HG02798 (cell line): ENCODE results near the gene RSRP1.
"Not testable (repeated sequence)": the region's sequence is repeated elsewhere in the genome, so short reads cannot be mapped to it uniquely, and the experiment has no call there.

ENCODE experiments used
- ATAC-seq: cut with Tn5 transposase; IDR thresholded peaks from one replicate; pipeline ENCODE4 v1.9.1; 2021; ENCODE audit warnings: mild to moderate bottlenecking; ENCODE audit not compliant: unreplicated experiment, poor library complexity

The RSRP1 gene

GRCh38 chr1:25247024-25247828 is at the start of gene RSRP1:
RSRP1 (minus strand) TSS chr1:25247454; CDS start chr1:25246963, 491 bp downstream.
- peak; percentile 86 for ATAC-seq

DNA sequence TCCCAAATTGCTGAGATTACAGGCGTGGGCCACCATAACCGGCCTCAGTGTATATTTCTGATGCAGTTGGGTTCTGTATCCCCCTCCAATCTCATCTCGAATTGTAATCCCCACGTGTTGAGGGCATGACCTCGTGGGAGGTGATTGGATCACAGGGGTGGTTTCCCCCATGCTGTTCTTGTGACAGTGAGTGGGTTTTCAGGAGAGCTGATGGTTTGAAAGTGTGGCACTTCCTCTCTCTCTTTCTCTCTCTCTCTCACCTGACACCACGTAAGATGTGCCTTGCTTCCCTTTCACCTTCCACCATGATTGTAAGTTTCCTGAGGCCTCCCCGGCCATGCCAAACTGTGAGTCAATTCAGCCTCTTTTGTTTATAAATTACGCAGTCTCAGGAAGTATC is 49.2 kb upstream of the RSRP1 start:
- ATAC-seq = not testable (repeated sequence)

- ATAC-seq = not testable (repeated sequence)
Observed at GRCh38 chr1:25294889-25295826, 47.9 kb upstream of the RSRP1 start.

GRCh38 chr1:25293426-25293825 is 46.2 kb upstream of the RSRP1 start:
- ATAC-seq = not testable (repeated sequence)

GRCh38 chr1:25290043-25290442 is 42.8 kb upstream of the RSRP1 start:
- ATAC-seq = not testable (repeated sequence)

- ATAC-seq = not testable (repeated sequence)
Observed at GRCh38 chr1:25288573-25289101, 41.4 kb upstream of the RSRP1 start.

DNA sequence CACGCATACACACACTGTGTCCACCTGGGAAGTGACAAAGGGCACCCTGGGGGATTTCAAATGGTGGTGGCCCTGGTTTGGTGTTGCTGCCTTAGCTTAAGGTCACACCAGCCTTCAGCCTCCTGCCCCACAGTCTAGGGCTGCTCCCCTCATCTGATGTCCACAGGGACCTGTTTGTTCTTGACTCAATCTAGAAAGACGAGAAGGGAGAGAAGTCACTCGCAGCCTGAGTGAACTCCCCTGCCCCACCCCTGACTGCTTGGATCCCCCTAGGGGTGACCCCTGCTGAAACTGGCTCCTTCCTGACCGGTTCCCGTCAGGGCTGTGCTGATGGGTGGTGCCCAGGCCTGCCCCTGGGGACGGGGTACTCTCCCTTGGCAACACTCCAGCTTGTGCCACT is 39.9 kb upstream of the RSRP1 start:
- not testable (repeated sequence) for ATAC-seq

GRCh38 chr1:25285862-25286261 is 38.6 kb upstream of the RSRP1 start:
- ATAC-seq = not testable (repeated sequence)

GRCh38 chr1:25279693-25280111 is 32.4 kb upstream of the RSRP1 start:
- not testable (repeated sequence) for ATAC-seq

DNA sequence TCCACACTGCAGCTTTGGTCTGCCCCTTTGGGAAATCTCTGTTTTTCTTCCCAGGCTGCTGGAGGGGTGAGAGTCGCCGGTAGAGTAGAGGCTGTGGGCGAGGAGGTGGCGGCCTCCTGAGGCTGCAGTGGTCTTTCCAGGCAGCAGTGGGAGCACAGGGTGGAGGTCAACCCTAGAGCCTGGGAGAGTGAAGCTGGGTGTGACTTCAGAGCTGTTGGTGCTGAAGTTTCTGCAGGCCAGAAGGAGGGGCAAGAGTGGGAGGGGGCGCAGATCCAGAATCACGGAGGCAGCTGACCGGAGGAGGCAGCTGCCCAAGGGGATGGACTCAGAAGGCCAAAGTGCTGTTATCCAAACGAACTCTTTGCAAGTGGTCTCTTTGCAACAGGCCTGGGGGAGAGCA is 31.5 kb upstream of the RSRP1 start:
- not testable (repeated sequence) for ATAC-seq

- not testable (repeated sequence) for ATAC-seq
Observed at GRCh38 chr1:25278358-25278757, 31.1 kb upstream of the RSRP1 start.

DNA sequence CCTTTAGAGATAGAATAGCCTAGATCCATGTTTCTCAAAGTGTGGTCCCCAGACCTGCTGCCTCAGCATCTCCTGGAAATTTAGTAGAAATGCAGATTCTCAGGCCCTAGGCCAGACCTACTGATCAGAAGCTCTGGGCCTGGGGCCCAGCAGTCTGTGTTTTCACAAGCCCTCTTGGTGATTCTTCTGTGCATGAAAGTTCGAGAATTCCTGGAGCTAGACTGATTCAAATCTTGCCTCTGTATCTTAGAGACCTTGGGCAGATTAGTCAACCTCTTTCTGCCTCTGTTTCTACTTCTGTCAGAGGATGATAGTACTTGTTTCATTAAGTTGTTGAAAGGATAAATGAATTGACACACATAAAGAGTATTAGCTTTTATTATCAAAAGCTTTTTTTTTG is 30.0 kb upstream of the RSRP1 start:
- ATAC-seq = not testable (repeated sequence)

DNA sequence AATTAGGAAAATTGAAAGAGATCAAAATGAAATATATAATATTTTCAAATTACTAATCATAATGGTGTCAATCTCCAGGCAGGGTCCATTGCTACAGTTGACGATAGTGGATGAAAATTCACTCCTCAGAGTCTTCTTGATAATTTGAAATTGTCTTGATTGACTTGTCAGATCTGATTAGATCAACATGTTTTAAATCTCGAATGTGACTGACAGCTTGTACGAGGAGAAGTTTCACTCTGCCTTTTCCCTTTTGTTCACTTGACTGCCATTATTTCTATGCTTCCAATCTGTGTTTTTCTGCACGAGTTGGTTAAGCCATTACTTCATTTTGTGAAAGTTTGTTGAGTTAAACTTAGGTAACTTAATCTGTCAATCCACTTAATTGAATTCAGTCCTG is 28.4 kb upstream of the RSRP1 start:
- ATAC-seq = not testable (repeated sequence)

GRCh38 chr1:25272238-25272637 is 25.0 kb upstream of the RSRP1 start, which contains the start of gene RHD:
RHD (plus strand) TSS chr1:25272509; CDS start chr1:25272548, 39 bp downstream.
- ATAC-seq = not testable (repeated sequence)

GRCh38 chr1:25268143-25268760 is 21.0 kb upstream of the RSRP1 start:
- ATAC-seq = not testable (repeated sequence)

DNA sequence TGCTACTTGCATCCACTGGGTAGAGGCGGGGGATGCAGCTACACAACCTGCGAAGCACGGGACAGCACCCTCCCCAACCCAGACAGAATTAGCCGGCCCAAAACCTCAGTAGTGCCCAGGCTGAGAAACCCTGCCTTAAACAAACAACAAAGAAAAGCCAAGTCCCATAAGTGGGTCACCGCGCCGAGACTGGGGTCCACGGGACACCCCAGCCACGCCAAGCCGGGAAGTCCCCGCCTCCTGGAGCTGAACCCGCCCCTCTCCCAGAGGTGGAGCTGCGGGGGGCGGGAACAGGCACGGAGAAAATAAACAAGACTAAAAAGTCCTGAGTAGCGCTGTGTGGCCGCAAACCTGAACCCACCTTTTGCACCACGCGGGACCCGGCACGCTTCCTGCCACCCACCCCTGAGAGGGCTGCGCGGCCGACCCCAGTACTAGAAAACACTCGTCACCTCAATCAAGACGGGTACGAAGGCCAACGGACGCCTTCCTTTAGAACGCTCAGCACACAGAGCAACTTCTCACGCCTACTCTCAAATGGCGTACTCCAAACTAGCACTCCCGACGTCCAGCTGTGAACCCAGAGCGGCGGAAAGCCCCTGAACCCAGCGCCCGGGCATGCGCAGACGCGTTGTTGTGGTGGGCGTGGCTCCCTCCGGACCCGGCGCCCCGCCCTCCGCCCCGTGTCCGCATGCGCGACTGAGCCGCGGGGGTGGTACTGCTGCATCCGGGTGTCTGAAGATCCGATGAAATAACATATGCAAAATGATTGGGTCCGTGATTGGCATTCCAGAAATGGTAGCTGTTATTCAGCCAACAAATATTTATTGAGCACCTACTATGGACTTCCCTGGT is 20.3 kb upstream of the RSRP1 start:
- peak; percentile 85 for ATAC-seq

DNA sequence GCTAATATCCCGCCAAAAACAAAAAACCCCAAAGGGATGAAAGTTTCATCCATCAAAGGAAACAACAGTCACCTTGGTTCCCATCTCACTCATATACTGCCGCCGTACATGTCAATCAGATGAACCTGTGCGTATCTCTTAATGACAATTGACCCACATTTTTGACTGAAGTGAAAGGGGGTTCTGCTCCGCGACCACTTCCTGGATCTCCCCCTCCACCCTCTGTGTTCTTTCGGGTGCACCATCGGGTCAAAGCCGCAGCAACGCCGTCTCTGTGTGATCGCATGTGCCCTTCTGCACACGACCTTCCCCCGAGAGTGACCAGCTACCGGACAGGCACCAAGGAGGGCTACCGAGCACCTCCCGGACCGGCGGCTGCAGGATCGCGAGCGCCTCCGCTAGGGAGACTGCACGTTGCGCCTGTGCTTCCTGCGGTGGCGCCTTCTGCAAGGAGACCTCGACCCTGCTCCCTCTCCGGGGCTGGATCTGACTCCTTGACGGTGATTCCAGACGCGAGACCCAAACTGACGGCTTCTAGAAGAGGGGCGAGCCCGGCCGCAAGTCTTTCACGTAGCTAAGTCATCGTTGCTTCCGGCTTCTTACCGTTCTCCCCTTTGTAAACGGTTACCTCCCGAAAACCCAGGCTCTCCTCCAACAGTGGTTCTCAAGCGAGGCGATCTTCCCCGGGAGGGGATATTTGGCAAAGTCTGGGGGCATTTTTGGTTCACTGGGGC is 19.5 kb upstream of the RSRP1 start:
- peak; percentile 25 for ATAC-seq

- not testable (repeated sequence) for ATAC-seq
Observed at GRCh38 chr1:25260336-25260735, 13.1 kb upstream of the RSRP1 start.
